Trophoblast cell (in vitro differentiated cells and primary cell): ENCODE data around the gene KIF26B.

Experiments used
- DNase-seq, 2 donors: peaks; one replicate each; pipeline ENCODE4 v3.0.0-alpha.2; 2016
- H2AFZ ChIP-seq: 2 replicates; pipeline ENCODE4 v1.6.1; 2013; ENCODE audit warnings: low read length, moderate library complexity, mild to moderate bottlenecking; ENCODE audit not compliant: insufficient read depth, poor library complexity
- H2AK5ac ChIP-seq: 2 replicates; pipeline ENCODE4 v1.6.1; 2013; ENCODE audit warnings: mild to moderate bottlenecking, low read length
- H2BK120ac ChIP-seq: 2 replicates; pipeline ENCODE4 v1.6.1; 2013; ENCODE audit warnings: low read length, mild to moderate bottlenecking, moderate library complexity; ENCODE audit not compliant: insufficient read depth, poor library complexity
- H2BK12ac ChIP-seq: 2 replicates; pipeline ENCODE4 v1.6.1; 2013; ENCODE audit warnings: mild to moderate bottlenecking, low read length, moderate library complexity
- H2BK5ac ChIP-seq: 2 replicates; pipeline ENCODE4 v1.6.1; 2013; ENCODE audit warnings: low read length, low read depth, moderate library complexity, mild to moderate bottlenecking; ENCODE audit not compliant: poor library complexity
- H3K14ac ChIP-seq: 2 replicates; pipeline ENCODE4 v1.6.1; 2013; ENCODE audit warnings: mild to moderate bottlenecking, low read length
- H3K18ac ChIP-seq: 2 replicates; pipeline ENCODE4 v1.6.1; 2013; ENCODE audit warnings: mild to moderate bottlenecking, low read length
- H3K23ac ChIP-seq: 2 replicates; pipeline ENCODE4 v1.6.1; 2013; ENCODE audit warnings: low read length
- H3K27ac ChIP-seq: 2 replicates; pipeline ENCODE4 v1.5.1; 2013; ENCODE audit warnings: low read depth, mild to moderate bottlenecking, inconsistent platforms, low read length, moderate library complexity
- H3K27me3 ChIP-seq: 2 replicates; pipeline ENCODE4 v1.6.1; 2013; ENCODE audit warnings: inconsistent platforms, mild to moderate bottlenecking, low read length, moderate library complexity; ENCODE audit not compliant: insufficient read depth
- H3K36me3 ChIP-seq, 2 experiments: 1 replicate in 1 of 2; 2 replicates in 1 of 2; pipeline ENCODE4 v1.6.1; 2013; ENCODE audit warnings: low read length in 2 of 2, mild to moderate bottlenecking in 2 of 2, moderate library complexity in 1 of 2; ENCODE audit not compliant: insufficient read depth in 2 of 2, control insufficient read depth in 1 of 2
- H3K4ac ChIP-seq: 2 replicates; pipeline ENCODE4 v1.6.1; 2013; ENCODE audit warnings: low read depth, mild to moderate bottlenecking, low read length, moderate library complexity
- H3K4me1 ChIP-seq, 2 experiments: 1 replicate in 1 of 2; 2 replicates in 1 of 2; pipeline ENCODE4 v1.6.1; 2013; ENCODE audit warnings: low read length in 2 of 2, mild to moderate bottlenecking in 2 of 2, moderate library complexity in 1 of 2; ENCODE audit not compliant: insufficient read depth in 2 of 2, control insufficient read depth in 1 of 2
- H3K4me2 ChIP-seq: 2 replicates; pipeline ENCODE4 v1.6.1; 2013; ENCODE audit warnings: inconsistent platforms, mild to moderate bottlenecking, low read length, moderate library complexity
- H3K4me3 ChIP-seq: 2 replicates; pipeline ENCODE4 v1.5.1; 2013; ENCODE audit warnings: mild to moderate bottlenecking, low read depth, low read length, inconsistent platforms
- H3K79me1 ChIP-seq: one replicate; pipeline ENCODE4 v1.6.1; 2013; ENCODE audit warnings: low read length
- H3K79me2 ChIP-seq: 2 replicates; pipeline ENCODE4 v1.6.1; 2013; ENCODE audit warnings: low read length, mild to moderate bottlenecking; ENCODE audit not compliant: control insufficient read depth, insufficient read depth, poor library complexity
- H3K9ac ChIP-seq: 2 replicates; pipeline ENCODE4 v1.6.1; 2013; ENCODE audit warnings: mild to moderate bottlenecking, low read length
- H3K9me3 ChIP-seq: 2 replicates; pipeline ENCODE4 v1.6.1; 2013; ENCODE audit warnings: low read depth, mild to moderate bottlenecking, control low read depth, inconsistent platforms, low read length; ENCODE audit not compliant: insufficient read depth
- H4K12ac ChIP-seq: 2 replicates; pipeline ENCODE4 v1.6.1; 2013; ENCODE audit warnings: low read depth, mild to moderate bottlenecking, low read length, moderate library complexity
- H4K8ac ChIP-seq: 2 replicates; pipeline ENCODE4 v1.6.1; 2013; ENCODE audit warnings: low read depth, mild to moderate bottlenecking, low read length, moderate library complexity
- H4K91ac ChIP-seq: one replicate; pipeline ENCODE4 v1.6.1; 2013; ENCODE audit warnings: low read depth, mild to moderate bottlenecking, low read length, moderate library complexity
- WGBS: extraction: QIAGEN DNeasy Blood & Tissue Kit; methylation state at CpG from one replicate; pipeline ENCODE4 v1.1.7; 2013; ENCODE audit warnings: missing lambda C conversion rate; ENCODE audit not compliant: insufficient read length, insufficient coverage; ENCODE audit errors: extremely low coverage; 5-methylcytosine and 5-hydroxymethylcytosine counted together

KIF26B gene

GRCh38 chr1:245213066-245213831, 58.5 kb downstream of the KIF26B start:
- no peak overlapping the region for H3K23ac ChIP-seq

GRCh38 chr1:245215071-245215470, 60.3 kb downstream of the KIF26B start:
- WGBS = no CpG with 5 or more reads among the region's 8 CpGs
- Histone ChIP-seq H3K4me2 (no peak overlapping the region), H3K4ac (no peak overlapping the region), H3K27me3 (no peaks in the 10 kb centered on the region), H3K79me2 (peaks cover 3% of the 10 kb centered on the region), H2AK5ac (no peak overlapping the region), H4K91ac (no peak overlapping the region), H2BK5ac (no peak overlapping the region), H3K23ac (no peak overlapping the region), H3K14ac (no peak overlapping the region), H4K12ac (no peak overlapping the region), H3K18ac (no peak overlapping the region), H3K9me3 (peaks cover 2% of the 10 kb centered on the region), H3K9ac (no peak overlapping the region), H3K27ac (no peak overlapping the region), H3K79me1 (no peaks in the 10 kb centered on the region), H3K36me3 (peaks cover 9% of the 10 kb centered on the region in 2 experiments), H4K8ac (no peak overlapping the region), H2BK120ac (no peak overlapping the region), H3K4me3 (no peak overlapping the region), H3K4me1 (peaks cover 3 to 8% of the 10 kb centered on the region in 2 experiments), H2BK12ac (no peak overlapping the region), H2AFZ (no peak overlapping the region)
- DNase-seq = no peak

More at GRCh38 chr1:245213066-245213831, 58.5 kb downstream of the KIF26B start:
- H3K27me3 ChIP-seq = no peaks in the 10 kb centered on the region
- H3K4ac ChIP-seq = no peak overlapping the region
- H3K9me3 ChIP-seq = peaks cover 6% of the 10 kb centered on the region
- H3K18ac ChIP-seq = no peak overlapping the region
- H3K4me2 ChIP-seq = no peak overlapping the region
- H2BK5ac ChIP-seq = no peak overlapping the region
- H3K14ac ChIP-seq = no peak overlapping the region
- no peak overlapping the region for H2AFZ ChIP-seq
- no peak overlapping the region for H3K4me3 ChIP-seq
- no peaks in the 10 kb centered on the region for H3K79me1 ChIP-seq
- no peak overlapping the region for H3K9ac ChIP-seq
- no CpG with 5 or more reads among the region's 15 CpGs for whole genome bisulfite sequencing
- peaks cover 11 to 14% of the 10 kb centered on the region in 2 experiments for H3K36me3 ChIP-seq
- peaks cover 3 to 8% of the 10 kb centered on the region in 2 experiments for H3K4me1 ChIP-seq
- no peak overlapping the region for H2BK12ac ChIP-seq
- no peak overlapping the region for H4K8ac ChIP-seq
- DNase-seq = no peak
- no peak overlapping the region for H4K12ac ChIP-seq
- H2AK5ac ChIP-seq = no peak overlapping the region
- no peak overlapping the region for H3K27ac ChIP-seq
- no peak overlapping the region for H4K91ac ChIP-seq
- no peak overlapping the region for H2BK120ac ChIP-seq
- peaks cover 3% of the 10 kb centered on the region for H3K79me2 ChIP-seq

- H2BK120ac ChIP-seq = no peak overlapping the region
- no peak overlapping the region for H2BK5ac ChIP-seq
- H3K18ac ChIP-seq = no peak overlapping the region
- no peaks in the 10 kb centered on the region for H3K9me3 ChIP-seq
- peaks cover 6 to 10% of the 10 kb centered on the region in 2 experiments for H3K4me1 ChIP-seq
- H3K79me2 ChIP-seq = no peaks in the 10 kb centered on the region
- H2BK12ac ChIP-seq = no peak overlapping the region
- no peak overlapping the region for H4K12ac ChIP-seq
- no peak overlapping the region for H3K14ac ChIP-seq
- no peak overlapping the region for H2AK5ac ChIP-seq
- no peak overlapping the region for H3K23ac ChIP-seq
- no peak overlapping the region for H3K9ac ChIP-seq
- H3K4me3 ChIP-seq = no peak overlapping the region
- DNase-seq = no peak
- WGBS = no CpG with 5 or more reads among the region's 11 CpGs
- no peak overlapping the region for H2AFZ ChIP-seq
- no peaks in the 10 kb centered on the region for H3K79me1 ChIP-seq
- no peak overlapping the region for H3K4me2 ChIP-seq
- H3K27ac ChIP-seq = no peak overlapping the region
- no peaks in the 10 kb centered on the region for H3K27me3 ChIP-seq
- peaks cover 8 to 10% of the 10 kb centered on the region in 2 experiments for H3K36me3 ChIP-seq
- no peak overlapping the region for H4K8ac ChIP-seq
- no peak overlapping the region for H4K91ac ChIP-seq
- H3K4ac ChIP-seq = no peak overlapping the region
Measured at GRCh38 chr1:245216366-245217115, 61.8 kb downstream of the KIF26B start.

GRCh38 chr1:245217853-245218608, 63.2 kb downstream of the KIF26B start:
- Histone ChIP-seq H3K4me1 (peaks cover 6 to 10% of the 10 kb centered on the region in 2 experiments), H3K4me3 (no peak overlapping the region), H3K14ac (no peak overlapping the region), H3K23ac (no peak overlapping the region), H3K27ac (no peak overlapping the region), H2BK120ac (no peak overlapping the region), H3K79me2 (no peaks in the 10 kb centered on the region), H4K12ac (no peak overlapping the region), H3K9me3 (no peaks in the 10 kb centered on the region), H3K4ac (no peak overlapping the region), H3K79me1 (no peaks in the 10 kb centered on the region), H2BK5ac (no peak overlapping the region), H4K91ac (no peak overlapping the region), H3K4me2 (no peak overlapping the region), H3K27me3 (no peaks in the 10 kb centered on the region), H2AK5ac (no peak overlapping the region), H2BK12ac (no peak overlapping the region), H2AFZ (no peak overlapping the region), H3K36me3 (peaks cover 6 to 8% of the 10 kb centered on the region in 2 experiments), H3K9ac (no peak overlapping the region), H4K8ac (no peak overlapping the region), H3K18ac (no peak overlapping the region)
- no peak for DNase-seq
- no CpG with 5 or more reads among the region's 12 CpGs for WGBS
